ENCODE data around the gene ZFPL1. TPM values are rescaled to one million over a fixed set of nuclear protein-coding genes. Genes with fewer than 3 reads are reported as not detected.

Gene ZFPL1
- total RNA-seq, 4 donors from 2014 or later = 24.8 to 47.8 (median 36.6) TPM

GRCh38 chr11:65056999-65057398, 27.0 kb upstream of the ZFPL1 start:
- TF ChIP-seq, protein P1, sequence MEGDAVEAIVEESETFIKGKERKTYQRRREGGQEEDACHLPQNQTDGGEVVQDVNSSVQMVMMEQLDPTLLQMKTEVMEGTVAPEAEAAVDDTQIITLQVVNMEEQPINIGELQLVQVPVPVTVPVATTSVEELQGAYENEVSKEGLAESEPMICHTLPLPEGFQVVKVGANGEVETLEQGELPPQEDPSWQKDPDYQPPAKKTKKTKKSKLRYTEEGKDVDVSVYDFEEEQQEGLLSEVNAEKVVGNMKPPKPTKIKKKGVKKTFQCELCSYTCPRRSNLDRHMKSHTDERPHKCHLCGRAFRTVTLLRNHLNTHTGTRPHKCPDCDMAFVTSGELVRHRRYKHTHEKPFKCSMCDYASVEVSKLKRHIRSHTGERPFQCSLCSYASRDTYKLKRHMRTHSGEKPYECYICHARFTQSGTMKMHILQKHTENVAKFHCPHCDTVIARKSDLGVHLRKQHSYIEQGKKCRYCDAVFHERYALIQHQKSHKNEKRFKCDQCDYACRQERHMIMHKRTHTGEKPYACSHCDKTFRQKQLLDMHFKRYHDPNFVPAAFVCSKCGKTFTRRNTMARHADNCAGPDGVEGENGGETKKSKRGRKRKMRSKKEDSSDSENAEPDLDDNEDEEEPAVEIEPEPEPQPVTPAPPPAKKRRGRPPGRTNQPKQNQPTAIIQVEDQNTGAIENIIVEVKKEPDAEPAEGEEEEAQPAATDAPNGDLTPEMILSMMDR (IDR thresholded peaks at IDR 0.05; ENCODE audit: low read depth) = no peak

GRCh38 chr11:65057526-65057925, 26.5 kb upstream of the ZFPL1 start:
- TF ChIP-seq, protein P1 (IDR thresholded peaks at IDR 0.05; ENCODE audit: low read depth) = no peak

DNA sequence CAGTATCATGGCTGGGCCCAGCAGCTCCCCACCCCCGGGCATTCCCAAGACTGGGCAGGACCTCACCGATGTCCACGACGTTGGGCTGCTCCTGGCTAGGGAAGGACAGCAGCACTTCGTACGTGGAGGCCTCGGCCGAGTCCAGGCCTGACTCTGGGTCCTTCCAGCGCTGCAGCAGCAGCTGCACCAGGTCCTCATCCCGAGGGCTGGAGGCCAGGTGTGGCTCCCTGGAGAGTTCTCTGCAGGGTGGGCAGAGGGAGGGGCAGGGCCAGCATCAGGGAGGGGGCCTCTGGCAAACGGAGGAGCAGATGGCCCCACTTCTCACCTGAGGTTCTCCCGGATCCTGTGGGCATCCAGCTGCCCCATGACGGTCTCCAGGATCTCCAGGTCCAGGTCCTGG, 26.0 kb upstream of the ZFPL1 start:
- TF ChIP-seq, protein P1 (IDR thresholded peaks at IDR 0.05; ENCODE audit: low read depth) = no peak

- TF ChIP-seq, protein P1 (IDR thresholded peaks at IDR 0.05; ENCODE audit: low read depth) = no peak
These were observed 25.5 kb upstream of the ZFPL1 start, which contains the start of gene NAALADL1 for GRCh38 chr11:65058419-65059054. TSS of gene NAALADL1 (minus strand) at chr11:65058553. CDS start at chr11:65058521, 32 bp downstream.

DNA sequence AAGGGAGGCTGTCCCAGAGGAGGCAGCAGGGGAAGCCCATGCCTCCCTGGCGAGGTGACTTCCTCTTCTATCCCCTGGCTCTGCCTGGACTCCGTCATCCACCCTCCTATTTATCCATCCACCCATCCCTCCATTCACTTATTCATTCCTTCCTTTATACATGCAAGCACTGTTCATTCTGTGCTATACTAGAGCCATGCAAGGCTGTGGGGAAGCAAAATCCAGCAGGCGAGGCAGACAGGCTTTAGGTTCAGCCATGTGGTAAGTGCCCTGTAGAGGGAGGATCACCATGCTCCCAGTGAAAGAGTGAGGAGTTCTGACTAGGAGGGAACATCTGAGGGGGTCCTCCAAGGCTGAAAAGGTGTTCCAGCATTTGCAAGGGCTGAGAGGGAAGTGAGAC, 24.5 kb upstream of the ZFPL1 start:
- TF ChIP-seq, protein P1 (IDR thresholded peaks at IDR 0.05; ENCODE audit: low read depth) = no peak

- TF ChIP-seq, protein P1 (IDR thresholded peaks at IDR 0.05; ENCODE audit: low read depth) = no peak
These were observed 23.8 kb upstream of the ZFPL1 start for GRCh38 chr11:65059959-65060824.

DNA sequence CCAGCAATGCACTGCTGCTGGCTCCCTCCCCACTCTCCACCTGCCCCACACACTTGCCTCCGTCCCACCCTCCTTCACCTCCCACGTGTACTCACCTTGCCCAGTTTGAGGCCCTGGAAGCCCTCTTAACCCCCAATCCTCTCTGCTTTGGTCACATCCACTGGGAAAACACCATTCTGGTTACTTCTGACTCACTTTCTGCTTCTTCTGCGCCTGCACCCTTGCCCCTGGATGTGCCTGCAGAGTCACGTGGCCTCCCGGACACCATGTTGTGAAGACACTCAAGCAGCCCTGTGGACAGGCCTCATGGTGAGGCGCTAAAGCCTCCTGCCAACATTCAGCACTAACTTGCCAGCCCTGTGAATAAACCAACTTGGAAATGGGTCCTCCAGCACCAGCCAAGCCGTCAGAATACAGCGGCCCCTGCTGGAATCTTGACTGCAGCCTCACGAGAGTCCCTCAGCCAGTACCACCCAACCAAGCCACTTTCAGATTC, 23.1 kb upstream of the ZFPL1 start:
- TF ChIP-seq, protein P1 (IDR thresholded peaks at IDR 0.05; ENCODE audit: low read depth) = no peak
